GM21390 (cell line): ENCODE measurements around the gene C18orf32.
"Not testable (repeated sequence)": the region's sequence is repeated elsewhere in the genome, so short reads cannot be mapped to it uniquely, and the experiment has no call there.

Experiments used
- ATAC-seq: cut with Tn5 transposase; IDR thresholded peaks from one replicate; pipeline ENCODE4 v1.9.1; 2021; ENCODE audit not compliant: unreplicated experiment

The C18orf32 gene

GRCh38 chr18:49503931-49504330, 16.9 kb upstream of the C18orf32 start:
- no peak for ATAC-seq

GRCh38 chr18:49500201-49500921, 13.3 kb upstream of the C18orf32 start:
- no peak for ATAC-seq

GRCh38 chr18:49499046-49499637, 12.1 kb upstream of the C18orf32 start:
- no peak for ATAC-seq

- no peak for ATAC-seq
Measured at GRCh38 chr18:49495480-49495879, 8.4 kb upstream of the C18orf32 start.

GRCh38 chr18:49495076-49495475, 8.0 kb upstream of the C18orf32 start:
- ATAC-seq = no peak

GRCh38 chr18:49494660-49495059, 7.6 kb upstream of the C18orf32 start:
- no peak for ATAC-seq

- no peak for ATAC-seq
Measured at GRCh38 chr18:49492694-49493033, 5.6 kb upstream of the C18orf32 start.

- ATAC-seq = peak; percentile 63
Measured at GRCh38 chr18:49491857-49492693, 5.0 kb upstream of the C18orf32 start, which contains the start of gene RPL17. Gene RPL17, minus strand, starts transcription at chr18:49492465.

GRCh38 chr18:49491534-49491856, 4.5 kb upstream of the C18orf32 start:
- ATAC-seq = no peak

- no peak for ATAC-seq
Measured at GRCh38 chr18:49490246-49490762, 3.3 kb upstream of the C18orf32 start.

GRCh38 chr18:49487711-49488310, 777 bp upstream of the C18orf32 start:
- ATAC-seq = no peak

GRCh38 chr18:49486606-49486952, 455 bp downstream of the C18orf32 start:
- ATAC-seq = no peak

GRCh38 chr18:49486134-49486533, 900 bp downstream of the C18orf32 start:
- ATAC-seq = no peak

- ATAC-seq = no peak
Measured at GRCh38 chr18:49483198-49483597, 3.8 kb downstream of the C18orf32 start.

- ATAC-seq = no peak
Measured at GRCh38 chr18:49481907-49482306, 5.1 kb downstream of the C18orf32 start.

GRCh38 chr18:49481317-49481716, 5.7 kb downstream of the C18orf32 start:
- ATAC-seq = no peak

GRCh38 chr18:49479381-49480137, 7.5 kb downstream of the C18orf32 start:
- no peak for ATAC-seq

GRCh38 chr18:49476664-49477411, 10.2 kb downstream of the C18orf32 start:
- ATAC-seq = no peak

GRCh38 chr18:49474935-49475334, 12.1 kb downstream of the C18orf32 start:
- ATAC-seq = not testable (repeated sequence)

- no peak for ATAC-seq
Measured at GRCh38 chr18:49473721-49474120, 13.3 kb downstream of the C18orf32 start.
